Smooth muscle cell (in vitro differentiated cells): Measurements from ENCODE around the gene RBM28. TPM values are rescaled to one million over a fixed set of nuclear protein-coding genes. Genes with fewer than 3 reads are reported as not detected.

Experiments used
- DNase-seq: peaks from one replicate; lab custom pipeline; 2025; ENCODE audit not compliant: unreplicated experiment; lab: John Stamatoyannopoulos, UW
- H2AFZ ChIP-seq: fragments of 200-600 bp; sonication (generic); 2 replicates; pipeline ENCODE4 v1.6.0; 2016; ENCODE audit warnings: antibody characterized with exemption, low read depth, mild to moderate bottlenecking
- H3F3A ChIP-seq: fragments of 200-600 bp; sonication (generic); 2 replicates; pipeline ENCODE4 v1.6.0; 2017; ENCODE audit warnings: antibody characterized with exemption, low read depth
- H3K27ac ChIP-seq: fragments of 200-600 bp; sonication (generic); 2 replicates; pipeline ENCODE4 v1.5.1; 2016; ENCODE audit warnings: low read depth, mild to moderate bottlenecking
- H3K27me3 ChIP-seq: fragments of 200-600 bp; sonication (generic); 2 replicates; pipeline ENCODE4 v1.6.1; 2016; ENCODE audit warnings: low read depth, mild to moderate bottlenecking
- H3K36me3 ChIP-seq: fragments of 200-600 bp; sonication (generic); 2 replicates; pipeline ENCODE4 v1.5.1; 2016; ENCODE audit warnings: low read depth
- H3K4me1 ChIP-seq: fragments of 200-600 bp; sonication (generic); 2 replicates; pipeline ENCODE4 v1.5.1; 2016; ENCODE audit warnings: low read depth
- H3K4me2 ChIP-seq: fragments of 200-600 bp; sonication (generic); 2 replicates; pipeline ENCODE4 v1.6.0; 2016; ENCODE audit warnings: mild to moderate bottlenecking
- H3K4me3 ChIP-seq: fragments of 200-600 bp; sonication (generic); 2 replicates; pipeline ENCODE4 v1.5.1; 2016; ENCODE audit warnings: mild to moderate bottlenecking
- H3K79me2 ChIP-seq: fragments of 200-600 bp; sonication (generic); 2 replicates; pipeline ENCODE4 v1.6.0; 2016; ENCODE audit warnings: low read depth, mild to moderate bottlenecking
- H3K9ac ChIP-seq: fragments of 200-600 bp; sonication (generic); 2 replicates; pipeline ENCODE4 v1.6.0; 2016; ENCODE audit warnings: low read depth
- H3K9me3 ChIP-seq: fragments of 200-600 bp; sonication (generic); replicated peaks from 2 replicates; pipeline ENCODE4 v1.5.1; 2016; ENCODE audit warnings: low read depth
- H4K20me1 ChIP-seq: fragments of 200-600 bp; sonication (generic); 2 replicates; pipeline ENCODE4 v1.6.0; 2016; ENCODE audit warnings: low read depth
- whole genome bisulfite sequencing: methylation state at CpG from one replicate; pipeline ENCODE4 v1.1.7; 2016; ENCODE audit warnings: low lambda C conversion rate; 5-methylcytosine and 5-hydroxymethylcytosine counted together
- polyA plus RNA-seq: library from polyadenylated mRNA; unstranded; fragments of >200 nt; fragmentation: Nextera tagmentation; extraction: Ambion mirVana; gene quantifications from 2 replicates; pipeline ENCODE4 v1.2.1, GENCODE V29; 2016
- total RNA-seq: library from RNA; depleted of rRNA; stranded (reverse); fragments of >200 nt; gene quantifications from 2 replicates; pipeline ENCODE4 v1.2.3, GENCODE V29; 2014
- TF ChIP-seq, protein P1 (sequence below): fragments of 200-600 bp; sonication (generic); IDR thresholded peaks from 2 replicates; pipeline ENCODE4 v1.5.1; 2017; ENCODE audit warnings: borderline replicate concordance, mild to moderate bottlenecking, antibody characterized with exemption; ENCODE audit not compliant: insufficient read depth, poor library complexity, severe bottlenecking

Gene RBM28
- total and polyA plus RNA-seq, 2 experiments from 2014 or later: 13.7 to 23.2 TPM

- Histone ChIP-seq H3K9ac (no peak overlapping the region), H3K27ac (no peak overlapping the region), H3K4me1 (peaks cover 14% of the 10 kb centered on the region), H3K9me3 (no peaks in the 10 kb centered on the region), H3K36me3 (no peaks in the 10 kb centered on the region), H4K20me1 (no peaks in the 10 kb centered on the region), H3F3A (no peaks in the 10 kb centered on the region), H3K4me2 (no peak overlapping the region), H3K4me3 (no peak overlapping the region), H3K27me3 (no peaks in the 10 kb centered on the region), H2AFZ (no peak overlapping the region), H3K79me2 (no peaks in the 10 kb centered on the region)
- 93% methylated on average over 30 of the region's 30 CpGs for WGBS
- TF ChIP-seq, protein P1, sequence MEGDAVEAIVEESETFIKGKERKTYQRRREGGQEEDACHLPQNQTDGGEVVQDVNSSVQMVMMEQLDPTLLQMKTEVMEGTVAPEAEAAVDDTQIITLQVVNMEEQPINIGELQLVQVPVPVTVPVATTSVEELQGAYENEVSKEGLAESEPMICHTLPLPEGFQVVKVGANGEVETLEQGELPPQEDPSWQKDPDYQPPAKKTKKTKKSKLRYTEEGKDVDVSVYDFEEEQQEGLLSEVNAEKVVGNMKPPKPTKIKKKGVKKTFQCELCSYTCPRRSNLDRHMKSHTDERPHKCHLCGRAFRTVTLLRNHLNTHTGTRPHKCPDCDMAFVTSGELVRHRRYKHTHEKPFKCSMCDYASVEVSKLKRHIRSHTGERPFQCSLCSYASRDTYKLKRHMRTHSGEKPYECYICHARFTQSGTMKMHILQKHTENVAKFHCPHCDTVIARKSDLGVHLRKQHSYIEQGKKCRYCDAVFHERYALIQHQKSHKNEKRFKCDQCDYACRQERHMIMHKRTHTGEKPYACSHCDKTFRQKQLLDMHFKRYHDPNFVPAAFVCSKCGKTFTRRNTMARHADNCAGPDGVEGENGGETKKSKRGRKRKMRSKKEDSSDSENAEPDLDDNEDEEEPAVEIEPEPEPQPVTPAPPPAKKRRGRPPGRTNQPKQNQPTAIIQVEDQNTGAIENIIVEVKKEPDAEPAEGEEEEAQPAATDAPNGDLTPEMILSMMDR: no peak
- DNase-seq: no peak
Observed at GRCh38 chr7:128271942-128272481, 71.7 kb downstream of the RBM28 start.

DNA sequence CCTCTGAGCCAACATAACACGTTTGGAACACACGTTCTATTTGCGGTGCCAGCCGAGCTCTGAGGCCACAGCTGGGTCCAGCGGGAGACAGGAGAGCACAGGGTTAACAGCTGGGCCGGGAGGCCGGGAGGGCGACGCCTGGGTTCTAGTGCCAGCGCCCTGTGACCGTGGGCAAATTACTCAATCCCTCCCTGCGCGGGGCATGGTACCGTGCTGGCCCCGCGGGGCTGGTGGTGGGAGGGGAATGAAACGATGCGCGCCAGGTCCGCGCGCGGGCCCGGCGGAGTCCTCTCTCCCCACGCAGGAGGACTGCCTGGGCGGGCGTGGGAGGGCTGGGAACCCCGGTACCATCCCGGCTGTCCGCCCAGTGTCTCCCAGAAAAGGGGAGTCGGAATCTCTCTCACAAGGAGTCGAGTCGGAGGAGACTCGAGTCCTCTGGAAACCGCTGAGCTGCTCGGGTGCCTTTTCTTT lies 72.2 kb downstream of the RBM28 start:
- Histone ChIP-seq H3K27me3 (no peaks in the 10 kb centered on the region), H3K9ac (no peak overlapping the region)

GRCh38 chr7:128270826-128271272 lies 72.9 kb downstream of the RBM28 start:
- no peak for DNase-seq
- peaks cover 3% of the 10 kb centered on the region for H3F3A ChIP-seq
- TF ChIP-seq, protein P1: no peak
- H3K9ac ChIP-seq: no peak overlapping the region
- no peak overlapping the region for H3K4me2 ChIP-seq
- H2AFZ ChIP-seq: no peak overlapping the region
- H3K4me1 ChIP-seq: peaks cover 21% of the 10 kb centered on the region
- H3K27ac ChIP-seq: no peak overlapping the region
- H3K4me3 ChIP-seq: no peak overlapping the region
- no peaks in the 10 kb centered on the region for H3K9me3 ChIP-seq
- no peaks in the 10 kb centered on the region for H3K79me2 ChIP-seq
- H4K20me1 ChIP-seq: no peaks in the 10 kb centered on the region
- WGBS: 88% methylated on average over 31 of the region's 31 CpGs
- H3K27me3 ChIP-seq: no peaks in the 10 kb centered on the region
- no peaks in the 10 kb centered on the region for H3K36me3 ChIP-seq

More for the DNA sequence above, 72.2 kb downstream of the RBM28 start:
- Histone ChIP-seq H3K79me2 (no peaks in the 10 kb centered on the region), H3K4me3 (no peak overlapping the region), H3F3A (peaks cover 3% of the 10 kb centered on the region), H3K27ac (no peak overlapping the region), H2AFZ (no peak overlapping the region), H3K4me2 (no peak overlapping the region), H3K4me1 (peaks cover 19% of the 10 kb centered on the region), H4K20me1 (no peaks in the 10 kb centered on the region), H3K9me3 (no peaks in the 10 kb centered on the region), H3K36me3 (no peaks in the 10 kb centered on the region)
- 87% methylated on average over 35 of the region's 37 CpGs for WGBS
- TF ChIP-seq, protein P1: no peak
- no peak for DNase-seq

DNA sequence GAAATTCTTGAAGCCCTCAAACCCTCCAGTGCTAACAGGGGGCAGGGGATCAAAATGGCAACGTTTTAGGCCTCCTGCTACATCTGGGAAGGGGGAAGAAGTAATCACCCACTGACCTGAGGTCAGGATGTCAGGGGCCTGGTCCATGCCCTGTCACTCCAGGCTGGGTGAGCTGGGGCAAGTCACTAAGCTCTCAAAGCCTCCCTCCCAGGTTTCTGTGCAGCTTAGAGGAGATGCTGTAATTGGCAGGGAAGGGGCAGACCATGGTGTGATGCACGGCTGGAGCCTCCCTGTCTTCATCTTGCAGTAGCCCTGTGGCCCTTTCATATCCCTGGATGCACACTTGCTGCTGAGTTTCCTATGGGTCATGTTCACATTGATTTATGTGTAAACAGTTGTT lies 75.5 kb downstream of the RBM28 start:
- H3F3A ChIP-seq: peaks cover 3% of the 10 kb centered on the region
- H3K36me3 ChIP-seq: no peaks in the 10 kb centered on the region
- no peak for DNase-seq
- H3K9ac ChIP-seq: no peak overlapping the region
- H3K4me1 ChIP-seq: peaks cover 21% of the 10 kb centered on the region
- no peak overlapping the region for H3K27ac ChIP-seq
- no peaks in the 10 kb centered on the region for H3K79me2 ChIP-seq
- no peak overlapping the region for H2AFZ ChIP-seq
- H3K4me2 ChIP-seq: peak overlapping the region; percentile 85
- no peaks in the 10 kb centered on the region for H3K9me3 ChIP-seq
- 54% methylated on average over 2 of the region's 2 CpGs for WGBS
- H4K20me1 ChIP-seq: no peaks in the 10 kb centered on the region
- no peak overlapping the region for H3K4me3 ChIP-seq
- H3K27me3 ChIP-seq: no peaks in the 10 kb centered on the region
- TF ChIP-seq, protein P1: no peak
